H1 (cell line): ENCODE results near the gene ARHGEF38. TPM values are rescaled to one million over a fixed set of nuclear protein-coding genes. Genes with fewer than 3 reads are reported as not detected.

Experiments
- CTCF ChIA-PET: fragments of 300-600 bp; sonication (Branson Sonifier 250); formaldehyde crosslinking; loops from one replicate; lab custom pipeline; 2021; ENCODE audit not compliant: partially characterized antibody; lab: Charles Lee
- POLR2A ChIA-PET: fragments of 300-600 bp; sonication (Branson Sonifier 250); formaldehyde crosslinking; loops from one replicate; lab custom pipeline; 2021; ENCODE audit warnings: inconsistent platforms; ENCODE audit not compliant: partially characterized antibody; lab: Charles Lee
- DNase-seq, 2 experiments: peaks; one replicate each; pipeline versions ENCODE4 v3.0.0 to v3.0.0-alpha.2; 2010 to 2022; ENCODE audit warnings: low spot score in 2 of 2, low read depth in 1 of 2, mixed read lengths in 1 of 2
- FAIRE-seq: peaks from 2 replicates; lab custom pipeline; 2011; peaks lifted over from hg19 to GRCh38; lab: Jason Lieb, UNC
- H2AFZ ChIP-seq: 2 replicates; pipeline ENCODE4 v1.8.1; 2012; ENCODE audit warnings: low read length, inconsistent platforms
- H2AK5ac ChIP-seq: 2 replicates; pipeline ENCODE4 v1.6.1; 2013; ENCODE audit warnings: low read depth, low read length
- H2BK120ac ChIP-seq: replicated peaks from 2 replicates; pipeline ENCODE3; 2013; ENCODE audit warnings: low read depth, low read length, inconsistent platforms
- H2BK12ac ChIP-seq: 2 replicates; pipeline ENCODE4 v1.6.1; 2013; ENCODE audit warnings: low read depth, low read length
- H2BK15ac ChIP-seq: 2 replicates; pipeline ENCODE4 v1.6.1; 2013; ENCODE audit warnings: low read length
- H2BK20ac ChIP-seq: 2 replicates; pipeline ENCODE4 v1.6.1; 2013; ENCODE audit warnings: low read length
- H2BK5ac ChIP-seq: 2 replicates; pipeline ENCODE4 v1.6.1; 2013; ENCODE audit warnings: low read depth, low read length
- H3K14ac ChIP-seq: 2 replicates; pipeline ENCODE4 v1.6.1; 2013; ENCODE audit warnings: inconsistent platforms; ENCODE audit not compliant: insufficient read length
- H3K18ac ChIP-seq: 2 replicates; pipeline ENCODE4 v1.6.1; 2013; ENCODE audit warnings: low read length; ENCODE audit errors: extremely low read depth
- H3K23ac ChIP-seq: 2 replicates; pipeline ENCODE4 v1.6.1; 2013; ENCODE audit warnings: inconsistent platforms; ENCODE audit not compliant: insufficient read length
- H3K23me2 ChIP-seq: 2 replicates; pipeline ENCODE4 v1.6.1; 2013; ENCODE audit warnings: low read depth, low read length
- H3K27ac ChIP-seq: 2 replicates; pipeline ENCODE4 v1.6.1; 2011; ENCODE audit warnings: low read depth, low read length, inconsistent platforms
- H3K27me3 ChIP-seq, 4 experiments: replicated peaks in 1 of 4; 1 replicate in 1 of 4; 2 replicates in 3 of 4; pipeline versions ENCODE4 v1.6.1 to v1.8.1; 2011 to 2013; ENCODE audit warnings: low read length in 3 of 4, mild to moderate bottlenecking in 3 of 4, inconsistent platforms in 2 of 4, mixed read lengths in 2 of 4, moderate library complexity in 1 of 4; ENCODE audit not compliant: control insufficient read depth in 3 of 4, insufficient read depth in 3 of 4; ENCODE audit errors: extremely low read depth in 1 of 4
- H3K36me3 ChIP-seq, 4 experiments: 2 replicates each; pipeline versions ENCODE4 v1.6.1 to v1.8.1; 2011 to 2013; ENCODE audit warnings: mild to moderate bottlenecking in 4 of 4, low read length in 3 of 4, moderate library complexity in 2 of 4, control low read depth in 1 of 4, inconsistent platforms in 1 of 4; ENCODE audit not compliant: insufficient read depth in 4 of 4, control insufficient read depth in 2 of 4
- H3K4ac ChIP-seq: replicated peaks from 2 replicates; pipeline ENCODE3; 2013; ENCODE audit warnings: low read length, low read depth, mixed read lengths, inconsistent platforms; ENCODE audit not compliant: insufficient read length
- H3K4me1 ChIP-seq, 4 experiments: replicated peaks in 1 of 4; 1 replicate in 1 of 4; 2 replicates in 3 of 4; pipeline versions ENCODE4 v1.6.1 to v1.8.1; 2011 to 2013; ENCODE audit warnings: low read length in 3 of 4, inconsistent platforms in 2 of 4, mixed read lengths in 1 of 4; ENCODE audit not compliant: insufficient read depth in 4 of 4, control insufficient read depth in 3 of 4
- H3K4me2 ChIP-seq, 2 experiments: 2 replicates each; pipeline versions ENCODE4 v1.6.1 to v1.8.1; 2011 to 2013; ENCODE audit warnings: low read depth in 2 of 2, low read length in 2 of 2, control low read depth in 1 of 2, inconsistent platforms in 1 of 2, mild to moderate bottlenecking in 1 of 2; ENCODE audit not compliant: insufficient read depth in 1 of 2
- H3K4me3 ChIP-seq, 4 experiments: fragments of 200-600, 300-600 bp in 1 of 4; sonication (generic), shearing (Covaris generic), sonication (Bioruptor Twin) in 1 of 4; 2 replicates each; pipeline versions ENCODE4 v1.5.1 to v1.8.1; 2011 to 2016; ENCODE audit warnings: low read length in 4 of 4, low read depth in 3 of 4, control low read depth in 2 of 4, inconsistent platforms in 2 of 4, mild to moderate bottlenecking in 2 of 4, mixed read lengths in 1 of 4, moderate library complexity in 1 of 4; ENCODE audit not compliant: insufficient read depth in 2 of 4; ENCODE audit errors: extremely low read depth in 1 of 4
- H3K56ac ChIP-seq: replicated peaks from 2 replicates; pipeline ENCODE3; 2013; ENCODE audit warnings: low read depth, mild to moderate bottlenecking, mixed read lengths, low read length, inconsistent platforms; ENCODE audit not compliant: insufficient read length
- H3K79me1 ChIP-seq: 2 replicates; pipeline ENCODE4 v1.6.1; 2013; ENCODE audit warnings: low read depth, low read length, control low read depth
- H3K79me2 ChIP-seq, 2 experiments: 2 replicates each; pipeline versions ENCODE4 v1.6.1 to v1.8.1; 2012 to 2013; ENCODE audit warnings: low read length in 2 of 2, mild to moderate bottlenecking in 2 of 2, inconsistent platforms in 1 of 2; ENCODE audit not compliant: insufficient read depth in 2 of 2, control insufficient read depth in 1 of 2
- H3K9ac ChIP-seq, 4 experiments: replicated peaks in 1 of 4; 1 replicate in 1 of 4; 2 replicates in 3 of 4; pipeline versions ENCODE4 v1.6.1 to v1.8.1; 2011 to 2013; ENCODE audit warnings: low read depth in 3 of 4, low read length in 3 of 4, control low read depth in 2 of 4, mild to moderate bottlenecking in 2 of 4, moderate library complexity in 2 of 4, inconsistent platforms in 1 of 4; ENCODE audit errors: extremely low read depth in 1 of 4
- H3K9me3 ChIP-seq, 2 experiments: 2 replicates each; pipeline versions ENCODE4 v1.6.1 to v1.8.1; 2012 to 2013; ENCODE audit warnings: mild to moderate bottlenecking in 2 of 2, moderate library complexity in 2 of 2, control low read depth in 1 of 2, inconsistent platforms in 1 of 2, low read depth in 1 of 2, low read length in 1 of 2, mixed read lengths in 1 of 2; ENCODE audit not compliant: insufficient read depth in 2 of 2
- H4K20me1 ChIP-seq, 2 experiments: replicated peaks in 1 of 2; 2 replicates each; pipeline versions ENCODE3 to v1.8.1; 2011 to 2013; ENCODE audit warnings: inconsistent platforms in 2 of 2, low read length in 2 of 2, mild to moderate bottlenecking in 1 of 2; ENCODE audit not compliant: insufficient read depth in 2 of 2, control insufficient read depth in 1 of 2
- H4K5ac ChIP-seq: 2 replicates; pipeline ENCODE4 v1.6.1; 2013; ENCODE audit warnings: low read length, low read depth, mixed read lengths, inconsistent platforms; ENCODE audit not compliant: insufficient read length
- H4K8ac ChIP-seq: 2 replicates; pipeline ENCODE4 v1.8.0; 2013; ENCODE audit warnings: mild to moderate bottlenecking, moderate library complexity, low read length, inconsistent platforms; ENCODE audit not compliant: insufficient read depth; ENCODE audit errors: extremely low read depth
- H4K91ac ChIP-seq: replicated peaks from 2 replicates; pipeline ENCODE3; 2013; ENCODE audit warnings: low read length, mixed read lengths, inconsistent platforms; ENCODE audit not compliant: insufficient read length
- ATF2 ChIP-seq: IDR thresholded peaks from 2 replicates; pipeline ENCODE4 v1.6.1; 2012; ENCODE audit warnings: low read length, inconsistent platforms
- CBX8 ChIP-seq: fragments of 300-800, 300-1000 bp; sonication (generic); IDR thresholded peaks from 2 replicates; pipeline ENCODE4 v1.7.1; 2016; ENCODE audit warnings: low read depth, low read length, borderline replicate concordance
- CTCF ChIP-seq, 3 experiments: IDR thresholded peaks; 1 replicate in 2 of 3; 2 replicates in 1 of 3; pipeline versions ENCODE4 v1.5.1 to v1.6.1; 2011; ENCODE audit warnings: low read length in 3 of 3, mild to moderate bottlenecking in 3 of 3, inconsistent platforms in 2 of 3, low read depth in 1 of 3, moderate library complexity in 1 of 3; ENCODE audit not compliant: insufficient read depth in 1 of 3; ENCODE audit errors: control extremely low read depth in 1 of 3
- EGR1 ChIP-seq: IDR thresholded peaks from 2 replicates; pipeline ENCODE4 v1.6.1; 2011; ENCODE audit warnings: low read depth, low read length, borderline replicate concordance
- EZH2 ChIP-seq: fragments of 200-600 bp; sonication (generic); IDR thresholded peaks from 2 replicates; pipeline ENCODE4 v1.7.1; 2012; ENCODE audit warnings: low read depth, mild to moderate bottlenecking, moderate library complexity, low read length, inconsistent platforms; ENCODE audit not compliant: severe bottlenecking
- MAX ChIP-seq: IDR thresholded peaks from 2 replicates; pipeline ENCODE4 v1.6.1; 2012; ENCODE audit warnings: inconsistent platforms
- NRF1 ChIP-seq: IDR thresholded peaks from 2 replicates; pipeline ENCODE4 v1.6.1; 2011; ENCODE audit warnings: mild to moderate bottlenecking, low read depth, low read length, improper control_type of control experiment
- POU5F1 ChIP-seq: IDR thresholded peaks from 2 replicates; pipeline ENCODE4 v1.6.1; 2011; ENCODE audit warnings: low read depth, mild to moderate bottlenecking, low read length, moderate library complexity
- RAD21 ChIP-seq, 2 experiments: IDR thresholded peaks in 1 of 2; conservative IDR thresholded peaks in 1 of 2; 2 replicates each; pipeline ENCODE4 v1.6.1; 2011; ENCODE audit warnings: low read depth in 2 of 2, low read length in 2 of 2, improper control_type of control experiment in 1 of 2, inconsistent platforms in 1 of 2, mild to moderate bottlenecking in 1 of 2, moderate library complexity in 1 of 2
- WGBS, 2 experiments: shearing (Covaris generic) in 1 of 2; methylation state at CpG; one replicate each; pipeline versions ENCODE4 v1.1.6 to v1.1.7; 2013 to 2015; ENCODE audit warnings: low lambda C conversion rate in 2 of 2, mixed read lengths in 2 of 2, inconsistent platforms in 1 of 2, low coverage in 1 of 2, missing lambda C conversion rate in 1 of 2; ENCODE audit not compliant: insufficient replicate concordance in 2 of 2, insufficient coverage in 1 of 2, insufficient read length in 1 of 2; ENCODE audit errors: extremely low coverage in 1 of 2, missing lambda C conversion rate in 1 of 2; 5-methylcytosine and 5-hydroxymethylcytosine counted together
- polyA plus RNA-seq, 7 experiments: library from polyadenylated mRNA; depleted of rRNA in 3 of 7; stranded (reverse) in 5 of 7; unstranded in 2 of 7; fragments of >200 nt in 5 of 7; fragments of 200-250 nt in 2 of 7; gene quantifications; 1 replicate in 5 of 7; 2 replicates in 1 of 7; 4 replicates in 1 of 7; pipeline versions ENCODE4 v1.2.1 to v1.2.3, GENCODE V29; 2011 to 2013; ENCODE audit warnings: missing spikeins in 2 of 7, mixed read lengths in 2 of 7
- total RNA-seq: library from RNA; stranded (reverse); fragmentation: NEBNext Ultra II Directional; extraction: Animal tissue kit (Norgen Biotek cat#: 25700); gene quantifications from 2 replicates; pipeline ENCODE4 v1.2.1, GENCODE V29; 2021

ARHGEF38 gene
- total and polyA plus RNA-seq, 2 of the 8 experiments (the other 6 are each of a cell fraction or from before 2014, with no cell fraction given): not detected

GRCh38 chr4:105601406-105601805, 49.0 kb downstream of the ARHGEF38 start:
- Histone ChIP-seq H2AK5ac (no peak overlapping the region), H2BK20ac (no peak overlapping the region), H3K9me3 (no peaks in the 10 kb centered on the region), H3K79me2 (no peaks in the 10 kb centered on the region), H4K8ac (no peak overlapping the region), H4K20me1 (no peaks in the 10 kb centered on the region), H2AFZ (no peak overlapping the region), H3K27me3 (no peaks in the 10 kb centered on the region), H3K9ac (no peak overlapping the region), H2BK120ac (no peak overlapping the region), H3K23ac (no peak overlapping the region), H3K4me1 (no peaks in the 10 kb centered on the region), H2BK15ac (no peak overlapping the region), H4K5ac (no peak overlapping the region), H3K36me3 (no peaks in the 10 kb centered on the region), H3K56ac (no peak overlapping the region), H4K91ac (no peak overlapping the region), H3K27ac (no peak overlapping the region), H3K23me2 (no peaks in the 10 kb centered on the region), H3K4me2 (no peak overlapping the region), H2BK5ac (no peak overlapping the region), H2BK12ac (no peak overlapping the region), H3K14ac (no peak overlapping the region), H3K4ac (no peak overlapping the region), H3K4me3 (no peak overlapping the region), H3K79me1 (no peaks in the 10 kb centered on the region), H3K18ac (no peak overlapping the region)
- CTCF ChIA-PET: interaction anchor here (1.4 kb wide), 1 partner anchor 80 kb away, joined by 3 read pairs; no protein-coding TSS in a partner anchor
- no peak for DNase-seq
- no peak for FAIRE-seq
- WGBS, 2 experiments: 89% methylated on average over 1 of the region's 1 CpG; no CpG with 5 or more reads in 1 of the 2 experiments
- POLR2A ChIA-PET: interaction anchor here (0.6 kb wide), 1 partner anchor 232 kb away, joined by 3 read pairs; no protein-coding TSS in a partner anchor
- no peak for TF ChIP-seq POU5F1
- TF ChIP-seq RAD21 (IDR thresholded peaks at IDR 0.05 in 1 of 2, conservative IDR thresholded peaks at IDR 0.05 in 1 of 2; ENCODE audit: low read depth in 2 of 2, low read length in 2 of 2): no peak
- no peak for TF ChIP-seq ATF2
- no peak for TF ChIP-seq NRF1
- no peak for TF ChIP-seq MAX
- no peak for TF ChIP-seq CBX8
- no peak for TF ChIP-seq CTCF (IDR thresholded peaks at IDR 0.05; ENCODE audit: control extremely low read depth in 1 of 3, insufficient read depth in 1 of 3, low read depth in 1 of 3, low read length in 3 of 3)
- TF ChIP-seq EGR1: no peak
- TF ChIP-seq EZH2: no peak
